H9 (cell line): ENCODE measurements around the gene LARP1. TPM values are rescaled to one million over a fixed set of nuclear protein-coding genes. Genes with fewer than 3 reads are reported as not detected.

Experiments used
- DNase-seq: peaks from one replicate; pipeline ENCODE4 v3.0.0-alpha.2; 2017
- H2AFZ ChIP-seq: one replicate; pipeline ENCODE4 v1.6.1; 2013; ENCODE audit warnings: mild to moderate bottlenecking, low read length, control low read depth, moderate library complexity
- H2AK5ac ChIP-seq: 2 replicates; pipeline ENCODE4 v1.6.1; 2013; ENCODE audit warnings: low read length, control low read depth, mixed read lengths; ENCODE audit not compliant: insufficient read length
- H2BK120ac ChIP-seq: one replicate; pipeline ENCODE4 v1.6.1; 2013; ENCODE audit warnings: low read depth, mild to moderate bottlenecking, low read length, control low read depth, inconsistent platforms; ENCODE audit not compliant: poor library complexity, severe bottlenecking
- H2BK12ac ChIP-seq: 2 replicates; pipeline ENCODE4 v1.6.1; 2013; ENCODE audit warnings: low read length, control low read depth, mixed read lengths, low read depth; ENCODE audit not compliant: insufficient read length
- H2BK15ac ChIP-seq: 2 replicates; pipeline ENCODE4 v1.6.1; 2013; ENCODE audit warnings: low read depth, low read length, control low read depth
- H2BK20ac ChIP-seq: one replicate; pipeline ENCODE4 v1.6.1; 2013; ENCODE audit warnings: low read depth, mild to moderate bottlenecking, low read length, control low read depth, inconsistent platforms; ENCODE audit not compliant: poor library complexity, severe bottlenecking
- H2BK5ac ChIP-seq: 2 replicates; pipeline ENCODE4 v1.6.1; 2013; ENCODE audit warnings: low read length, control low read depth, mixed read lengths; ENCODE audit not compliant: insufficient read length
- H3K14ac ChIP-seq: 2 replicates; pipeline ENCODE4 v1.6.1; 2013; ENCODE audit warnings: low read length, control low read depth; ENCODE audit not compliant: insufficient read depth
- H3K18ac ChIP-seq: 2 replicates; pipeline ENCODE4 v1.6.1; 2013; ENCODE audit warnings: low read depth, mild to moderate bottlenecking, mixed read lengths, low read length, control low read depth; ENCODE audit not compliant: insufficient read length
- H3K23ac ChIP-seq: 2 replicates; pipeline ENCODE4 v1.6.1; 2013; ENCODE audit warnings: low read length, control low read depth, mixed read lengths, low read depth; ENCODE audit not compliant: insufficient read length
- H3K23me2 ChIP-seq: 2 replicates; pipeline ENCODE4 v1.6.1; 2013; ENCODE audit warnings: low read depth, mild to moderate bottlenecking, mixed read lengths, low read length, control low read depth; ENCODE audit not compliant: insufficient read length, poor library complexity, severe bottlenecking
- H3K27ac ChIP-seq: 2 replicates; pipeline ENCODE4 v1.5.1; 2013; ENCODE audit warnings: low read length, control low read depth, mixed read lengths, low read depth; ENCODE audit not compliant: insufficient read length
- H3K27me3 ChIP-seq: 2 replicates; pipeline ENCODE4 v1.6.1; 2013; ENCODE audit warnings: low read length, control low read depth, inconsistent platforms; ENCODE audit not compliant: insufficient read depth
- H3K4ac ChIP-seq: 2 replicates; pipeline ENCODE4 v1.6.1; 2013; ENCODE audit warnings: low read depth, mild to moderate bottlenecking, control low read depth, inconsistent platforms, low read length, moderate library complexity
- H3K4me1 ChIP-seq: 2 replicates; pipeline ENCODE4 v1.6.1; 2013; ENCODE audit warnings: low read length, control low read depth, inconsistent platforms; ENCODE audit not compliant: insufficient read depth
- H3K4me2 ChIP-seq: 2 replicates; pipeline ENCODE4 v1.6.1; 2013; ENCODE audit warnings: low read length, control low read depth, mixed read lengths; ENCODE audit not compliant: insufficient read length, insufficient read depth
- H3K56ac ChIP-seq: 2 replicates; pipeline ENCODE4 v1.6.1; 2013; ENCODE audit warnings: low read depth, mild to moderate bottlenecking, mixed read lengths, low read length, control low read depth; ENCODE audit not compliant: insufficient read length
- H3K79me1 ChIP-seq: 2 replicates; pipeline ENCODE4 v1.6.1; 2013; ENCODE audit warnings: low read depth, mild to moderate bottlenecking, moderate library complexity, low read length, control low read depth, inconsistent platforms; ENCODE audit not compliant: insufficient read depth, poor library complexity, severe bottlenecking
- H3K79me2 ChIP-seq: 2 replicates; pipeline ENCODE4 v1.6.1; 2013; ENCODE audit warnings: low read length, control low read depth, inconsistent platforms; ENCODE audit not compliant: insufficient read depth
- H3K9ac ChIP-seq: 2 replicates; pipeline ENCODE4 v1.6.1; 2013; ENCODE audit warnings: low read length, control low read depth, mixed read lengths; ENCODE audit not compliant: insufficient read length; ENCODE audit errors: extremely low read depth
- H3K9me3 ChIP-seq: one replicate; pipeline ENCODE4 v1.6.1; 2013; ENCODE audit warnings: low read depth, low read length, inconsistent platforms; ENCODE audit not compliant: control insufficient read depth
- H3T11ph ChIP-seq: one replicate; pipeline ENCODE4 v1.6.1; 2013; ENCODE audit warnings: mild to moderate bottlenecking, low read length, control low read depth, inconsistent platforms
- H4K20me1 ChIP-seq: one replicate; pipeline ENCODE4 v1.6.1; 2013; ENCODE audit not compliant: control insufficient read depth, insufficient read length, insufficient read depth
- H4K5ac ChIP-seq: 2 replicates; pipeline ENCODE4 v1.6.1; 2013; ENCODE audit warnings: low read depth, mild to moderate bottlenecking, mixed read lengths, low read length, control low read depth; ENCODE audit not compliant: insufficient read length
- H4K8ac ChIP-seq: replicated peaks from 2 replicates; pipeline ENCODE4 v1.6.1; 2013; ENCODE audit warnings: low read length, control low read depth, mixed read lengths, low read depth; ENCODE audit not compliant: insufficient read length
- H4K91ac ChIP-seq: 2 replicates; pipeline ENCODE4 v1.6.1; 2013; ENCODE audit warnings: low read depth, mild to moderate bottlenecking, moderate library complexity, mixed read lengths, low read length, control low read depth; ENCODE audit not compliant: insufficient read length
- H3K27ac Mint-ChIP-seq, 3 experiments: 2 replicates in 2 of 3; 3 replicates in 1 of 3; pipeline ENCODE4 v1.8.0; 2020 to 2021; ENCODE audit warnings: mixed read lengths in 3 of 3, mild to moderate bottlenecking in 1 of 3, moderate library complexity in 1 of 3
- H3K27me3 Mint-ChIP-seq: 2 replicates; pipeline ENCODE4 v1.8.0; 2021; ENCODE audit warnings: low read depth, mild to moderate bottlenecking, moderate library complexity, mixed read lengths
- H3K36me3 Mint-ChIP-seq, 3 experiments: 2 replicates in 2 of 3; 3 replicates in 1 of 3; pipeline ENCODE4 v1.8.0; 2020 to 2021; ENCODE audit warnings: low read depth in 3 of 3, mixed read lengths in 3 of 3; ENCODE audit not compliant: insufficient read depth in 1 of 3
- H3K4me1 Mint-ChIP-seq, 2 experiments: 2 replicates each; pipeline ENCODE4 v1.8.0; 2020; ENCODE audit warnings: mixed read lengths in 2 of 2
- H3K4me3 Mint-ChIP-seq, 2 experiments: 2 replicates in 1 of 2; 3 replicates in 1 of 2; pipeline ENCODE4 v1.8.0; 2020 to 2021; ENCODE audit warnings: mild to moderate bottlenecking in 2 of 2, mixed read lengths in 2 of 2, moderate library complexity in 1 of 2
- H3K9me3 Mint-ChIP-seq, 2 experiments: 2 replicates in 1 of 2; 3 replicates in 1 of 2; pipeline ENCODE4 v1.8.0; 2020; ENCODE audit warnings: mild to moderate bottlenecking in 2 of 2, mixed read lengths in 2 of 2, moderate library complexity in 1 of 2
- WGBS: extraction: QIAGEN DNeasy Blood & Tissue Kit; methylation state at CpG from one replicate; pipeline ENCODE4 v1.1.7; 2013; ENCODE audit warnings: missing lambda C conversion rate, low lambda C conversion rate, mixed read lengths; ENCODE audit not compliant: insufficient read length; ENCODE audit errors: extremely low coverage; 5-methylcytosine and 5-hydroxymethylcytosine counted together
- total RNA-seq: library from RNA; stranded (reverse); gene quantifications from 2 replicates; pipeline ENCODE4 v1.2.1, GENCODE V29; 2021
- TF ChIP-seq, protein P1 (sequence below): fragments of 200-600 bp; sonication (generic); conservative IDR thresholded peaks from 3 replicates; pipeline ENCODE4 v1.8.0; 2021; ENCODE audit warnings: antibody characterized with exemption, mild to moderate bottlenecking

The LARP1 gene
- total RNA-seq, 1 experiment from 2014 or later = 405 TPM

DNA sequence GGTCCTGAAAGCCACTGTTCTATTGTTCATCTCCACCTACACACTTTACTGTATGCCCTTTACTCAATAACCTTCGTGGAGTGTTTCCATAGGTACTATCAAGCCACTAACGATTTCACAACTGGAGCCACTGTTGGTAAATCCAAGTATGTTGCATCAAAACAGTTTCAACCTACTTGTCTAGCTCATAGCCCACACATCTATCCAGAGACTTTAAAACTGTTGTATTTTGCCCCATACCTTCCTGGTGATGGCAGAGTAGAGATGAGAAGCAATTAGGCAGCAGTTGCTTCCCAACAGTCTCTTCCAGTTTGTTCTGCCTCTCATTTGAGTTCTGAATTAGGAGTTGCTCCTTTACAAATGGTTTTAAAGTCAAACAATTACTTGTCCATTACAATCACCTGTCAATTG is 94.6 kb downstream of the LARP1 start:
- Histone ChIP-seq H3K4me1 (no peaks in the 10 kb centered on the region), H3K9ac (peak overlapping the region; percentile 24), H4K91ac (no peak overlapping the region), H4K20me1 (no peaks in the 10 kb centered on the region), H3K56ac (no peak overlapping the region), H2AK5ac (no peak overlapping the region), H2BK120ac (no peak overlapping the region), H3K79me1 (no peaks in the 10 kb centered on the region), H3K14ac (no peak overlapping the region), H3K4me2 (peak overlapping the region; percentile 23), H3K27me3 (no peaks in the 10 kb centered on the region), H2BK15ac (no peak overlapping the region), H3K18ac (no peak overlapping the region), H4K8ac (no peak overlapping the region), H3K27ac (peak overlapping the region; percentile 5), H3K79me2 (no peaks in the 10 kb centered on the region), H4K5ac (no peak overlapping the region), H2BK5ac (no peak overlapping the region), H3K4ac (no peak overlapping the region), H2BK20ac (no peak overlapping the region), H3K23ac (no peak overlapping the region), H2AFZ (no peak overlapping the region), H3K9me3 (no peaks in the 10 kb centered on the region), H3T11ph (no peak overlapping the region), H3K23me2 (no peaks in the 10 kb centered on the region), H2BK12ac (no peak overlapping the region)
- Mint-ChIP-seq H3K9me3 (no peaks in the 10 kb centered on the region), H3K4me3 (peak overlapping the region; percentile 78 to 83), H3K36me3 (no peaks in the 10 kb centered on the region; a peak in 1 of 7 replicates), H3K27ac (peak overlapping the region; percentile 81 to 97 (median 96); a peak in 4 of 7 replicates), H3K27me3 (no peaks in the 10 kb centered on the region), H3K4me1 (peaks cover 21 to 24% of the 10 kb centered on the region in 2 experiments)
- TF ChIP-seq, protein P1, sequence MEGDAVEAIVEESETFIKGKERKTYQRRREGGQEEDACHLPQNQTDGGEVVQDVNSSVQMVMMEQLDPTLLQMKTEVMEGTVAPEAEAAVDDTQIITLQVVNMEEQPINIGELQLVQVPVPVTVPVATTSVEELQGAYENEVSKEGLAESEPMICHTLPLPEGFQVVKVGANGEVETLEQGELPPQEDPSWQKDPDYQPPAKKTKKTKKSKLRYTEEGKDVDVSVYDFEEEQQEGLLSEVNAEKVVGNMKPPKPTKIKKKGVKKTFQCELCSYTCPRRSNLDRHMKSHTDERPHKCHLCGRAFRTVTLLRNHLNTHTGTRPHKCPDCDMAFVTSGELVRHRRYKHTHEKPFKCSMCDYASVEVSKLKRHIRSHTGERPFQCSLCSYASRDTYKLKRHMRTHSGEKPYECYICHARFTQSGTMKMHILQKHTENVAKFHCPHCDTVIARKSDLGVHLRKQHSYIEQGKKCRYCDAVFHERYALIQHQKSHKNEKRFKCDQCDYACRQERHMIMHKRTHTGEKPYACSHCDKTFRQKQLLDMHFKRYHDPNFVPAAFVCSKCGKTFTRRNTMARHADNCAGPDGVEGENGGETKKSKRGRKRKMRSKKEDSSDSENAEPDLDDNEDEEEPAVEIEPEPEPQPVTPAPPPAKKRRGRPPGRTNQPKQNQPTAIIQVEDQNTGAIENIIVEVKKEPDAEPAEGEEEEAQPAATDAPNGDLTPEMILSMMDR = no peak
- DNase-seq = no peak
- no CpG with 5 or more reads among the region's 2 CpGs for WGBS
